Fibroblast of pulmonary artery (primary cell): ENCODE measurements around the gene RPL3.

Experiments
- DNase-seq: peaks from one replicate; pipeline ENCODE4 v3.0.0-alpha.2; 2010; ENCODE audit warnings: low read depth
- H3K4me3 ChIP-seq: replicated peaks from 2 replicates; pipeline ENCODE4 v1.5.1; 2011; ENCODE audit warnings: low read depth, mild to moderate bottlenecking, control low read depth, low read length, moderate library complexity
- CTCF ChIP-seq: IDR thresholded peaks from 2 replicates; pipeline ENCODE4 v1.5.1; 2011; ENCODE audit warnings: mild to moderate bottlenecking, control low read depth, low read length, inconsistent platforms; ENCODE audit errors: missing control alignments

The RPL3 gene

GRCh38 chr22:39302431-39302960 lies 16.9 kb downstream of the RPL3 start:
- no peak for TF ChIP-seq CTCF
- no peak overlapping the region for H3K4me3 ChIP-seq
- DNase-seq: no peak

- DNase-seq: no peak
- no peak for TF ChIP-seq CTCF
- no peak overlapping the region for H3K4me3 ChIP-seq
Measured at GRCh38 chr22:39301926-39302325, 17.5 kb downstream of the RPL3 start.

GRCh38 chr22:39301108-39301507 lies 18.3 kb downstream of the RPL3 start:
- no peak for DNase-seq
- no peak overlapping the region for H3K4me3 ChIP-seq
- TF ChIP-seq CTCF: no peak

GRCh38 chr22:39300186-39300830 lies 19.1 kb downstream of the RPL3 start:
- no peak overlapping the region for H3K4me3 ChIP-seq
- no peak for TF ChIP-seq CTCF
- no peak for DNase-seq

GRCh38 chr22:39299829-39300178 lies 19.6 kb downstream of the RPL3 start:
- no peak for TF ChIP-seq CTCF
- no peak for DNase-seq
- no peak overlapping the region for H3K4me3 ChIP-seq

GRCh38 chr22:39298241-39298987 lies 21.0 kb downstream of the RPL3 start:
- H3K4me3 ChIP-seq: no peak overlapping the region
- TF ChIP-seq CTCF: no peak
- no peak for DNase-seq
